Testis (tissue), 2 donors: Measurements from ENCODE around the gene ATXN7.

Experiments used
- CTCF ChIP-seq, 3 experiments: fragments of 450-650 bp in 2 of 3; fragments of 200-600 bp in 1 of 3; sonication (generic) in 1 of 3; IDR thresholded peaks; one replicate each; pipeline ENCODE4 v1.5.1; 2016 to 2019; ENCODE audit warnings: antibody characterized with exemption in 3 of 3, mild to moderate bottlenecking in 2 of 3, moderate library complexity in 1 of 3
- POLR2A ChIP-seq: fragments of 450-650 bp; IDR thresholded peaks from one replicate; pipeline ENCODE4 v1.6.1; 2017; ENCODE audit warnings: antibody characterized with exemption, mild to moderate bottlenecking, moderate library complexity

- TF ChIP-seq CTCF (IDR thresholded peaks at IDR 0.05) (no peak), POLR2A (no peak)
These were observed 129.0 kb downstream of the ATXN7 start for GRCh38 chr3:63992516-63993209.
